Gastrocnemius medialis (tissue), 4 donors: ENCODE data around the gene COLEC11.

Experiments used
- POLR2A ChIP-seq, 2 donors: fragments of 450-650 bp; IDR thresholded peaks; one replicate each; pipeline ENCODE4 v1.6.1; 2017; ENCODE audit warnings: antibody characterized with exemption in 2 of 2, mild to moderate bottlenecking in 2 of 2, moderate library complexity in 2 of 2
- TF ChIP-seq, protein P1 (sequence below), 5 experiments: fragments of 450-650 bp in 3 of 5; fragments of 200-600 bp in 2 of 5; sonication (generic) in 2 of 5; IDR thresholded peaks in 4 of 5; conservative IDR thresholded peaks in 1 of 5; 1 replicate in 4 of 5; 2 replicates in 1 of 5; pipeline ENCODE4 v1.5.1; 2016 to 2019; ENCODE audit warnings: antibody characterized with exemption in 5 of 5, mild to moderate bottlenecking in 3 of 5, moderate library complexity in 3 of 5

DNA sequence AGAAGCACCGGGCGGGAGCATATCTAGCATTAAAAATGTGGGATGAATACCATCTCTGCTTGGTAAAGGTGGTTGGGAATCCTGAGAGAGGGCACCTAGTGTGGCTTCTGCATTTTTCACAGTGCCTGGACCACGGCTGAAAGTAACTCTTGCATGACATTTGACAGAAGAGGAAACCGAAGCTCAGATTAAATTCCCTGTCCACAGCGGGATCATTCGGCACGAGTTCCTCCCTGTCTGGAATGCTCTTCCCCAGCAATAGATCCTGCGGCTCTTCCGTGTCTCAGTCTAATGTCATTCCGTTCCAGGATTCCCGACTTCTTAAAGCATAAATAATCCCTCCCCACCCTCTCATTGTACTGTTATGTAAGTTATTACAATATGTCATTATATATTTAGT, 20.8 kb upstream of the COLEC11 start:
- TF ChIP-seq, protein P1, sequence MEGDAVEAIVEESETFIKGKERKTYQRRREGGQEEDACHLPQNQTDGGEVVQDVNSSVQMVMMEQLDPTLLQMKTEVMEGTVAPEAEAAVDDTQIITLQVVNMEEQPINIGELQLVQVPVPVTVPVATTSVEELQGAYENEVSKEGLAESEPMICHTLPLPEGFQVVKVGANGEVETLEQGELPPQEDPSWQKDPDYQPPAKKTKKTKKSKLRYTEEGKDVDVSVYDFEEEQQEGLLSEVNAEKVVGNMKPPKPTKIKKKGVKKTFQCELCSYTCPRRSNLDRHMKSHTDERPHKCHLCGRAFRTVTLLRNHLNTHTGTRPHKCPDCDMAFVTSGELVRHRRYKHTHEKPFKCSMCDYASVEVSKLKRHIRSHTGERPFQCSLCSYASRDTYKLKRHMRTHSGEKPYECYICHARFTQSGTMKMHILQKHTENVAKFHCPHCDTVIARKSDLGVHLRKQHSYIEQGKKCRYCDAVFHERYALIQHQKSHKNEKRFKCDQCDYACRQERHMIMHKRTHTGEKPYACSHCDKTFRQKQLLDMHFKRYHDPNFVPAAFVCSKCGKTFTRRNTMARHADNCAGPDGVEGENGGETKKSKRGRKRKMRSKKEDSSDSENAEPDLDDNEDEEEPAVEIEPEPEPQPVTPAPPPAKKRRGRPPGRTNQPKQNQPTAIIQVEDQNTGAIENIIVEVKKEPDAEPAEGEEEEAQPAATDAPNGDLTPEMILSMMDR (IDR thresholded peaks at IDR 0.05 in 4 of 5, conservative IDR thresholded peaks at IDR 0.05 in 1 of 5), result no peak
- TF ChIP-seq POLR2A (IDR thresholded peaks at IDR 0.05), result no peak
